GM23338 (cell line): ENCODE measurements around the gene ZNF691. TPM values are rescaled to one million over a fixed set of nuclear protein-coding genes. Genes with fewer than 3 reads are reported as not detected.
"Not testable (repeated sequence)": the region's sequence is repeated elsewhere in the genome, so short reads cannot be mapped to it uniquely, and the experiment has no call there.

ENCODE experiments used
- ATAC-seq: fragments of 200-7000 bp; cut with Tn5 transposase; 3 replicates; pipeline ENCODE4 v1.9.1; 2020
- DNase-seq: peaks from one replicate; pipeline ENCODE4 v3.0.0-alpha.2; 2015; ENCODE audit warnings: low spot score
- H2AFZ ChIP-seq: fragments of 200-600 bp; sonication (generic); 2 replicates; pipeline ENCODE4 v1.8.0; 2016; ENCODE audit warnings: antibody characterized with exemption, mild to moderate bottlenecking, moderate library complexity
- H3F3A ChIP-seq: fragments of 200-600 bp; sonication (generic); replicated peaks from 2 replicates; pipeline ENCODE4 v1.8.0; 2017; ENCODE audit warnings: antibody characterized with exemption, mixed run types, low read depth
- H3K27ac ChIP-seq: fragments of 200-600 bp; sonication (generic); 2 replicates; pipeline ENCODE4 v1.6.1; 2016; ENCODE audit warnings: low read depth
- H3K27me3 ChIP-seq: fragments of 200-600 bp; sonication (generic); 2 replicates; pipeline ENCODE4 v1.8.0; 2016; ENCODE audit warnings: mild to moderate bottlenecking, mixed run types, moderate library complexity; ENCODE audit not compliant: insufficient read depth
- H3K36me3 ChIP-seq: fragments of 200-600 bp; sonication (generic); 2 replicates; pipeline ENCODE4 v1.8.0; 2016; ENCODE audit warnings: mild to moderate bottlenecking; ENCODE audit not compliant: insufficient read depth
- H3K4me1 ChIP-seq: fragments of 200-600 bp; sonication (generic); 2 replicates; pipeline ENCODE4 v1.8.0; 2016; ENCODE audit warnings: mild to moderate bottlenecking, moderate library complexity; ENCODE audit not compliant: insufficient read depth
- H3K4me2 ChIP-seq: fragments of 200-600 bp; sonication (generic); 2 replicates; pipeline ENCODE4 v1.7.1; 2017; ENCODE audit warnings: mixed run types
- H3K4me3 ChIP-seq: fragments of 200-600 bp; sonication (generic); 2 replicates; pipeline ENCODE4 v1.6.1; 2016; ENCODE audit warnings: mixed run types
- H3K79me2 ChIP-seq: fragments of 200-600 bp; sonication (generic); replicated peaks from 2 replicates; pipeline ENCODE4 v1.8.0; 2017; ENCODE audit warnings: mild to moderate bottlenecking; ENCODE audit not compliant: insufficient read depth
- H3K9me2 ChIP-seq: fragments of 200-600 bp; sonication (generic); 2 replicates; pipeline ENCODE4 v1.8.0; 2017; ENCODE audit not compliant: insufficient read depth
- H4K20me1 ChIP-seq: fragments of 200-600 bp; sonication (generic); replicated peaks from 2 replicates; pipeline ENCODE4 v1.8.0; 2017; ENCODE audit warnings: mild to moderate bottlenecking; ENCODE audit not compliant: insufficient read depth
- H3K27ac Mint-ChIP-seq: 2 replicates; pipeline ENCODE4 v1.8.0; 2020; ENCODE audit warnings: inconsistent platforms, mild to moderate bottlenecking, moderate library complexity, mixed read lengths
- H3K27me3 Mint-ChIP-seq: 3 replicates; pipeline ENCODE4 v1.8.0; 2022; ENCODE audit warnings: low read depth, mild to moderate bottlenecking, moderate library complexity, mixed read lengths, inconsistent platforms; ENCODE audit not compliant: insufficient read depth, poor library complexity
- H3K36me3 Mint-ChIP-seq: 3 replicates; pipeline ENCODE4 v1.8.0; 2021; ENCODE audit warnings: low read depth, mild to moderate bottlenecking, inconsistent platforms, moderate library complexity, mixed read lengths
- H3K4me1 Mint-ChIP-seq: 3 replicates; pipeline ENCODE4 v1.8.0; 2020; ENCODE audit warnings: mild to moderate bottlenecking, inconsistent platforms, mixed read lengths
- H3K4me3 Mint-ChIP-seq: 3 replicates; pipeline ENCODE4 v1.8.0; 2021; ENCODE audit warnings: moderate library complexity, mild to moderate bottlenecking, inconsistent platforms, mixed read lengths
- H3K9me3 Mint-ChIP-seq: 3 replicates; pipeline ENCODE4 v1.8.0; 2020; ENCODE audit warnings: moderate library complexity, mild to moderate bottlenecking, inconsistent platforms, mixed read lengths
- CREB1 ChIP-seq: fragments of 250-450 bp; sonication (Bioruptor Pico); IDR thresholded peaks from 2 replicates; pipeline ENCODE4 v1.5.0; 2020; ENCODE audit warnings: low read depth, mild to moderate bottlenecking, moderate library complexity
- CTCF ChIP-seq, 2 experiments: fragments of 200-600 bp in 1 of 2; sonication (generic) in 1 of 2; conservative IDR thresholded peaks; 2 replicates each; pipeline versions ENCODE4 v1.5.1 to v1.6.1; 2016 to 2017; ENCODE audit warnings: antibody characterized with exemption in 2 of 2, low read depth in 2 of 2, mild to moderate bottlenecking in 2 of 2, moderate library complexity in 1 of 2
- EZH2 ChIP-seq: fragments of 200-600 bp; sonication (generic); IDR thresholded peaks from one replicate; pipeline ENCODE4 v1.8.0; 2017; ENCODE audit warnings: antibody characterized with exemption, mild to moderate bottlenecking, low read depth; ENCODE audit not compliant: unreplicated experiment
- EZH2phosphoT487 ChIP-seq: fragments of 200-600 bp; sonication (generic); IDR thresholded peaks from one replicate; pipeline ENCODE4 v1.8.1; 2018; ENCODE audit warnings: antibody characterized with exemption; ENCODE audit not compliant: unreplicated experiment
- JUNB ChIP-seq: IDR thresholded peaks from one replicate; pipeline ENCODE4 v1.6.1; 2016; ENCODE audit warnings: antibody characterized with exemption; ENCODE audit not compliant: unreplicated experiment
- NANOG ChIP-seq: IDR thresholded peaks from 2 replicates; pipeline ENCODE4 v1.6.1; 2016; ENCODE audit warnings: antibody characterized with exemption, borderline replicate concordance
- REST ChIP-seq: IDR thresholded peaks from one replicate; pipeline ENCODE4 v1.6.1; 2018; ENCODE audit warnings: antibody characterized with exemption; ENCODE audit not compliant: unreplicated experiment
- ZNF114 ChIP-seq: fragments of 250-450 bp; sonication (Bioruptor Pico); IDR thresholded peaks from 2 replicates; pipeline ENCODE4 v1.5.0; 2020; ENCODE audit warnings: mild to moderate bottlenecking, moderate library complexity
- ZNF331 ChIP-seq: fragments of 250-450 bp; sonication (Bioruptor Pico); IDR thresholded peaks from 2 replicates; pipeline ENCODE4 v1.5.0; 2020; ENCODE audit warnings: low read depth, mild to moderate bottlenecking, moderate library complexity
- polyA plus RNA-seq: library from polyadenylated mRNA; unstranded; fragments of >200 nt; fragmentation: Nextera tagmentation; extraction: Ambion mirVana; gene quantifications from 2 replicates; pipeline ENCODE4 v1.2.1, GENCODE V29; 2016
- total RNA-seq: library from RNA; depleted of rRNA; stranded (reverse); fragments of >200 nt; shearing (Covaris generic); gene quantifications from 2 replicates; pipeline ENCODE4 v1.2.3, GENCODE V29; 2014
- TF ChIP-seq, protein P1 (sequence below): IDR thresholded peaks from 2 replicates; pipeline ENCODE4 v1.6.1; 2016; ENCODE audit warnings: antibody characterized with exemption

Gene ZNF691
- total and polyA plus RNA-seq, 2 experiments from 2014 or later = 21.3 to 27.7 TPM

DNA sequence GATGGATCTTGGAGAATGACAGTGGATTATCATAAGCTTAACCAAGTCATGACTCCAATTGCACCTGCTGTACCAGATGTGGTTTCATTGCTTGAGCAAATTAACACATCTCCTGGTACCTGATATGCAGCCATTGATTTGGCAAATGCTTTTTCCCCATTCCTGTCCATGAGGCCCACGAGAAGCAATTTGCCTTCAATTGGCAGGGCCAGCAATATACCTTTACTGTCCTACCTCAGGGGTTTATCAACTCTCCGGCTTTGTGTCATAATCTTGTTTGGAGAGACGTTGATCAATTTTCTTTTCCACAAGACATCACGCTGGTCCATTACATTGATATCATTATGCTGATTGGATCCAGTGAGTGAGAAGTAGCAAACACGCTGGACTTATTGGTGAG, 20.1 kb downstream of the ZNF691 start:
- Histone ChIP-seq H4K20me1 (no peaks in the 10 kb centered on the region), H3K36me3 (no peaks in the 10 kb centered on the region), H3K4me2 (no peak overlapping the region), H3K4me3 (no peak overlapping the region), H3K27me3 (no peaks in the 10 kb centered on the region), H2AFZ (no peak overlapping the region), H3K79me2 (no peaks in the 10 kb centered on the region), H3K9me2 (peaks cover 11% of the 10 kb centered on the region), H3K4me1 (no peaks in the 10 kb centered on the region), H3F3A (no peaks in the 10 kb centered on the region), H3K27ac (no peak overlapping the region)
- H3K27ac Mint-ChIP-seq = no peak overlapping the region
- DNase-seq (no peak), ATAC-seq (no peak)
- H3K4me1 Mint-ChIP-seq = no peaks in the 10 kb centered on the region
- peaks cover 5% of the 10 kb centered on the region for H3K27me3 Mint-ChIP-seq
- peaks cover 3% of the 10 kb centered on the region; the same call in 1 of the 3 replicates for H3K9me3 Mint-ChIP-seq
- H3K36me3 Mint-ChIP-seq = no peaks in the 10 kb centered on the region
- no peak overlapping the region for H3K4me3 Mint-ChIP-seq
- TF ChIP-seq, protein P1, sequence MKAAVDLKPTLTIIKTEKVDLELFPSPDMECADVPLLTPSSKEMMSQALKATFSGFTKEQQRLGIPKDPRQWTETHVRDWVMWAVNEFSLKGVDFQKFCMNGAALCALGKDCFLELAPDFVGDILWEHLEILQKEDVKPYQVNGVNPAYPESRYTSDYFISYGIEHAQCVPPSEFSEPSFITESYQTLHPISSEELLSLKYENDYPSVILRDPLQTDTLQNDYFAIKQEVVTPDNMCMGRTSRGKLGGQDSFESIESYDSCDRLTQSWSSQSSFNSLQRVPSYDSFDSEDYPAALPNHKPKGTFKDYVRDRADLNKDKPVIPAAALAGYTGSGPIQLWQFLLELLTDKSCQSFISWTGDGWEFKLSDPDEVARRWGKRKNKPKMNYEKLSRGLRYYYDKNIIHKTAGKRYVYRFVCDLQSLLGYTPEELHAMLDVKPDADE = no peak
- TF ChIP-seq NANOG (no peak), CREB1 (no peak), EZH2phosphoT487 (no peak), EZH2 (no peak), ZNF114 (CRISPR knock-in tag) (no peak), ZNF331 (CRISPR knock-in tag) (no peak), CTCF (conservative IDR thresholded peaks at IDR 0.05; ENCODE audit: low read depth in 2 of 2) (no peak), REST (no peak), JUNB (no peak)

- H4K20me1 ChIP-seq, H3K27ac Mint-ChIP-seq, H3K4me3 ChIP-seq, H3K79me2 ChIP-seq, H3K36me3 Mint-ChIP-seq, H3K27me3 ChIP-seq, H3K4me1 Mint-ChIP-seq, H3K4me3 Mint-ChIP-seq, H3K27ac ChIP-seq, H3K4me1 ChIP-seq, H3K36me3 ChIP-seq, DNase-seq, H3F3A ChIP-seq, H2AFZ ChIP-seq, H3K27me3 Mint-ChIP-seq, H3K4me2 ChIP-seq, H3K9me3 Mint-ChIP-seq, ATAC-seq: not testable (repeated sequence)
- H3K9me2 ChIP-seq = peaks cover 11% of the 10 kb centered on the region
Observed at GRCh38 chr1:42868466-42868865, 22.1 kb downstream of the ZNF691 start.

DNA sequence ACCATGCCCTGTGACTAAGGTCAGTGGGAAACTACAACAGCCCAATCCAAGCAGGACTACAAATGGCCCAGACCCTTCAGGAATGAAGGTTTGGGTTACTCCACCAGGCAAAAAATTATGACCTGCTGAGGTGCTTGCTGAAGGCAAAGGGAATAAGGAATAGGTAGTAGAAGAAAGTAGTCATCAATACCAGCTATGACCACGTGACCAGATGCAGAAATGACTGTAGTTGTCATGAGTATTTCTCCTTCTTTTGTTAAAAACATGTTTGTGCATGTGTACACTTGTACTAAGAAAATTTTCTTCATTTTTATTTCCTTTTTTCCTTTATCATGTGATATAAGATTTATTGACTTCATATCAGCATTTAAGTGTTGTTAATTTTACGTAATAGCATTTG, 22.8 kb downstream of the ZNF691 start:
- H3K4me1 ChIP-seq, H4K20me1 ChIP-seq, H3K4me3 ChIP-seq: not testable (repeated sequence)

DNA sequence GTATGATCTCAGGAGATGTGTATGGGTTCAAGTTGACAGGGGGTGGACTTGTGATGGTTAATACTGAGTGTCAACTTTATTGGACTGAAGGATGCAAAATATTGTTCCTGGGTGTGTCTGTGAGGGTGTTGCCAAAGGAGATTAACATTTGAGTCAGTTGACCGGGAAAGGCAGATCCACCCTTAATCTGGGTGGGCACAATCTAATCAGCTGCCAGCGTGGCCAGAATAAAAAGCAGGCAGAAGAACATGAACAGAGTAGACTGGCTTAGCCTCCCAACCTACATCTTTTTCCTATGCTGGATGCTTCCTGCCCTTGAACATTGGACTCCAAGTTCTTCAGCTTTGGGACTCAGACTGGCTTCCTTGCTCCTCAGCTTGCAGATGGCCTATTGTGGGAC, 23.3 kb downstream of the ZNF691 start:
- not testable (repeated sequence) for H3K27me3 ChIP-seq, DNase-seq, H3K4me3 Mint-ChIP-seq, H3F3A ChIP-seq, H3K27ac Mint-ChIP-seq, H3K27me3 Mint-ChIP-seq, H3K36me3 ChIP-seq, H3K4me1 ChIP-seq, H4K20me1 ChIP-seq, H3K27ac ChIP-seq, H3K36me3 Mint-ChIP-seq, H2AFZ ChIP-seq, H3K79me2 ChIP-seq, ATAC-seq, H3K4me3 ChIP-seq, H3K9me3 Mint-ChIP-seq, H3K4me1 Mint-ChIP-seq, H3K4me2 ChIP-seq
- H3K9me2 ChIP-seq = peaks cover 11% of the 10 kb centered on the region

More for the DNA sequence above, 22.8 kb downstream of the ZNF691 start:
- not testable (repeated sequence) for H3K36me3 ChIP-seq, H3K4me2 ChIP-seq, H3K79me2 ChIP-seq, H3K9me3 Mint-ChIP-seq, H3K4me3 Mint-ChIP-seq, H3K27me3 Mint-ChIP-seq, H3K27ac Mint-ChIP-seq, H3K36me3 Mint-ChIP-seq, H3K27me3 ChIP-seq, H3K4me1 Mint-ChIP-seq, H3K27ac ChIP-seq, H2AFZ ChIP-seq, H3F3A ChIP-seq, ATAC-seq, DNase-seq
- H3K9me2 ChIP-seq = peaks cover 11% of the 10 kb centered on the region
